ENCODE results near the gene GLIPR1L2. TPM values are rescaled to one million over a fixed set of nuclear protein-coding genes. Genes with fewer than 3 reads are reported as not detected.

Gene GLIPR1L2
- total RNA-seq, 1 experiment from 2014 or later: not detected

Other genes with a start within 250 kb of the GLIPR1L2 start
- not detected in 2 replicates for gene KCNC2, start 181.2 kb upstream of the GLIPR1L2 start, total RNA-seq (2014; rRNA removed; shearing (Covaris generic); ENCODE audit: low replicate concordance)
- gene CAPS2, start 60.8 kb upstream of the GLIPR1L2 start, total RNA-seq (2014; rRNA removed; shearing (Covaris generic); ENCODE audit: low replicate concordance): 0.37 and 0.43 TPM in 2 replicates
- gene GLIPR1L1, start 56.4 kb upstream of the GLIPR1L2 start, total RNA-seq (2014; rRNA removed; shearing (Covaris generic); ENCODE audit: low replicate concordance): not detected in 2 replicates
- 99.6 and 103 TPM in 2 replicates for gene GLIPR1, start 89.7 kb downstream of the GLIPR1L2 start, total RNA-seq (2014; rRNA removed; shearing (Covaris generic); ENCODE audit: low replicate concordance)
- 30.3 and 40.2 TPM in 2 replicates for gene KRR1, start 120.5 kb downstream of the GLIPR1L2 start, total RNA-seq (2014; rRNA removed; shearing (Covaris generic); ENCODE audit: low replicate concordance)

Measured in MG63 (cell line).